Stimulated activated CD4-positive, alpha-beta T cell treated with anti-CD3 and anti-CD28 coated beads, Interleukin-1b, Interleukin-23, amount 100 ng/mL, for 48 hours (primary cell): ENCODE data around the gene PDE7B.

Experiments used
- DNase-seq: peaks from one replicate; pipeline ENCODE4 v3.0.0-alpha.2; 2020

The PDE7B gene

DNA sequence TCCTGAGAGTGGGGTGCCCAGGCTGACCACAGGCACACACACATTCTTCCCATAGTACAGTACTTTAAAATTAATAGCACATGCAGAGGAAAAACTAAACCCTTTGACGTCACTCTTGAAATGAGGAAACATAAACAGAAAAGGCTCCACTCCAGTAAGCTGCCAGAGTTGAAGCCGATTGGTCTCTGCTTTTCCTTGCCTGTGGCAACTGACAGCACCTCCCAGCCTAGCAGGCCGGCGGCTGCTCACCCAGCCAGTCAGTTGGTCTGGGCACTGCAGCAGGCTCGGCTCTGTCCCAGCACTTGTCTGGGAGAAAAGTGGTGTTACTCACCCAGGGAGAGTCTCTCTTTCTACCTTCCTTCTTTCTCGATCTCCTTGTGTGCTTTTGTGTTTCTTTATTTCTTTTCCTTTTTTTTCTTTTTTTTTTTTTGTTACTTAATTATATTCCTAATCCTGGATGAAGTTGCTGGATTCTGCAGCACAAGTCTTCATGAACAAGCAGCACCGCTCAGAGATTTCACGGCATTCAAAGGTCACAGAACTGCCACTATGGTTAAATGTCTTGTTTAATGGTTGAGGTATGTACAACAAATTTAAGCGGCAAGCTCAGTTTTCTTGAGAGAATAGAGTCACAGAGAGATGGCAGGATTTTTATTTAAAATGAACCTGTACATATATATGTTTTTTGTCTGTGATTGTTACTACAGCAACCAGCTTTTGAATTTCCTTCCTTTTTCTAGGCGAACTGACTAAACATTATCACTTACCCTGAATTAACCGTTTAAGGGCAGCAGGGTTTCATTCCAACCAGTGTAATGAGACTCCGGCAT lies at the start of gene PDE7B:
PDE7B (plus strand) TSS at position 260 of the 830 bp plus-strand sequence.
- DNase-seq, result peak; percentile 44

DNA sequence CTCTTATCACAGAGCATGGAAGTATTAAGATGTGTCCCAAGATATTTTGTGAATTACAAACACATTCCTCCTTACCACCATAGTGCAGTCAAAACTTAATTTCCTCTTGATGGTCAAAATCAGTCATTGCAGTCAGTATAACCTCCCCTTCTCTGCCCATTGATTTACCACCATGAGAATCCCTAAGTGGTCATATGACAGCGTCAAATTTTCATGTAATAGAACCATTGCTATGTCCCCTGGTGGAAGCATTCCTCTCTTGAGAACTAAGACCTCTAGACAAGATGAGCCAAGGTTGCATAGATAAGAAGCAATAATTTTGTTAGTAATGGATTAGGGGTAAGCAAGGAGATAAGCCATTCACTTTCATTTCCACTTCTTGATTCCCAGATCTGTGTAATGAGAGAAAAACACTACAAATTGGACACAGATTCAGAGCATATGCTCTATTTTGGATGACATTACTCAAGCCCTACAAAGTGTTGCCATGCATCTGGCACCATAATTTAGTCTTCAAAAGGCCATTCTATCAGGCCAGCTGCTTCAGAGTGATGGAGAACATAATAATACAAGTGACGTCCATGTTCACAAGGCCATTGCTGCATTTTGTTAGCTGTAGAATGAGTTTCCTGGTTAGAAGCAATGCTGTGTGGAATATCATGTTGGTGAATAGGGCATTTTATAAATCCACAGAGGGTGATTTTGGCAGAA lies 49.6 kb upstream of the PDE7B start:
- no peak for DNase-seq

DNA sequence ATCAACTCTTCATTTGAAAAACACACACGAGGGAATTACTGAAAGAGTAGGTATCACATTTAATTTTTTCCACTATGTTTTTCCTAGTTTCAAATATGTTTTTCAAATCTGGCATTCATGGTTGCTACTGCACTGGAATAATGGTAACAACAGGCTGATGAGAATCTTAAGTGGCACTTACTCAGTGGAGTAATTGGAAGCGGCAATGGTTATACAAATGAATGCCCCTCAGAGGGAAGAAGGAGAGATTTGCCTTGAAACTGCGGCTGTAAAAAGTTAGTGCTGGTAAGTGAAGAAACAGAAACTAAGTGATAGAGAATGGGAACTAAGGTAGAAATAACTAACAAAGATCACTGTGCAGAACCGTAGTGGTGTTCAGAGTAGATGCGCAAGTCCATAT lies 41.0 kb upstream of the PDE7B start:
- no peak for DNase-seq

DNA sequence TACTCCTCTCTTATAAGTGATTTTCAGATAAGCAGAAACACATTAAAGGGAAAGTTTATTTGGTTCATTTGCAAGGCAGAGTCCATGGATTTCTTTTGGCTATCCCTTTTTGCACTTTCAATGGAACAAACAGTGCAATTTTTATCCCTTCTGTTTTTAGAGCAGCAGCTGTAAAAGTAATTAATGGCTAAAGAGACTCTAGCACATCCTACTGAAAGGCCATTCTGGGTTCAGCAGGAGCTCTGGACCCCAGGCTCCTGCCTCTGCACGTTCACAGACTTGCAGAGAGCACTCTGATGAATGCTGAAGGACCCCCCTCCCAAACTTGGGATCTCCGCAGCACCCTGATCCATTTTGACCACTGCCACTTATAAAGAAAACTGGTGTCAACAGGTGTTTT lies 40.3 kb upstream of the PDE7B start:
- DNase-seq, result no peak

DNA sequence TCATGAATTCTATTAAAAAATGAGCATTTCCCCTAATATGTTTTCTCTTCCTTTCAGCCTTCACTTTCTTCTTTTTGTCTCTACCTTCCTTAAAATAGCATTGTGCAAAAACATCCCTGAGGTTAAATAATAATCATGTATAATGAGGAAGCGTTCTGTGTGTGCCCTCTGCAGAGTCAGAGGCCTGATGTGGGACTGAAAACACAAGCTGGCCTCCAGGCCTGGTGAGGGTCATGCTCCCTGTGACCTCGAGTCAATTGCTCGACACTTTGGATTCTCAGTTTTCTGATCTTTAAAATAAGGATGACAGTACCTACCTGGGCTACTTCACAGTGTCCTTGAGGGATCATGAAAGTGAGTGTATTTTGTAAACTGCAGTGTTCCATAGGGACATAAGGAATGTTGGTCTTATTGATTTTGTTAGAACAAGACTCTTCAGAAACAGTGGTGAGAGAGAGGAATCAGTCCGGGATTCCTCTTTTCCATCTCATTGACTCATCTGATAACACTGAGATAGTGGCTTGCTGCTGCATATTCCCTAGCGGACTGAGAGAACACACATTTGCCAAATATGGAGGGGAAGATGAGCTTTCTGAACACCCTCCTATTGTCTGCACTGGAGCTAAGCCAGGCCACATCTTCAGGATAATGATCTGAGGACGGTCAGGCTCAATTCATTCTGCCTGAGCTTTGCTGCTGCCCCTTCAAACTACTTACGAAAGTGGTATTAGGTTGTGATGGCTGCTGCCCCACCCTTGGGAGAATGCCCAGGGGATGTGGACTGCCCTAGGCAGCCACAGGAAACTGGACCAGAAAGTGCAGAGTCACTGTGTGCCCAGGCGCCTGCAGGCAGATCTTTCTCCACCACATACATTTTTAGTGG lies 39.6 kb upstream of the PDE7B start:
- DNase-seq, result no peak

DNA sequence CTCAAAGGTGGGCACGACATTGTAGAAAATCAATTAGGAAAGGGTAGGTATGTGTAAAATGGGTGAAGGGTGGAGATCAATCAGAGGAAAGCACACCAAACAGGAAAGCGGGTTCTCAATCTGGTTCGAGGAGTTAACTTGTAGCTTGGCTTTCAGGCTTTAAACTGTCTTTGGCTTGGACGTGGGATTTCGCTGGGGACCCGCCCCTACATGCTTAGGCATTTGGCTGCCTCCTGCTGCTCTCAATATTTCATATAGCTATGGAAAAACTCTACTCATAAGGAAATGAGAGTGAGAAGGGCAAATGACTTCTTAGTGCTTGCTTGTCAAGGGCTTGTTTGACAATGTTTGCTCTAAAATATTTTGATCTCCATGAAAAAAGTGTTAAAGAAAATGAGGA lies 38.1 kb upstream of the PDE7B start:
- DNase-seq, result no peak

DNA sequence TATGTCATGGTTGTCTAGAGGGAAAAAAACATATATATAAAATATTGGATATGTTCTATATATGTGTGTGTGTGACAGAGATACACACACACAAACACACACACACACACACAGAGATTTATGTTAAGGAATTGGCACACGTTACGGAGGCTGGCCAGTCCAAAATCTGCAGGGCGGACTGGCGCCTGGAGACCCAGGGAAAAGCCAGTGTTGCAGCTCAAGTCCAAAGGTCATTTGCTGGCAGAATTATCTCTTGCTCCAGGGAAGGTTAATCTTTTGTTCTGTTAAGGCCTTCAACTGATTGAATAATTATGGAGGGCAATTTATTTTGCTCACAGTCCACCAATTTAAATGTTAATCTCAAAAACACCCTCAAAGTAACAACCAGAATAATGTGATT lies 37.5 kb upstream of the PDE7B start:
- no peak for DNase-seq

DNA sequence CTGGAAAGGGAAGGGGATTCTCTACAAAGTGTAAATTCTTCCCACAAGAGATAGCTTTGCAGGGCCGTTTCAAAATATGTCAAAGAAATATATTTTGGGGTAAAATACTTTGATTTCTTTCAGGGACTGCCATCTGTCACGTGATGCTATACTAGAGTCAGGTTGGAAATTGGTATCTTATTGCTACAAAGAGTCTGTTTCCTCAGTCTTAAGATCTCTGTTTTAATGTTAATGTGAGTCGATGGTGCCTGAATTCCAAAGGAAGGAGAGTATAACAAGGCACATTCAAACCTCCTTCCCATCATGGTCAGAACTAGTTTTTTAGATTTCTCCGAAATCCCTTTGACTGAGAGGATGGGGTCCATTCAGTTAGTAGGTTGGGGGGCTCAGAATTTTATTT lies 36.3 kb upstream of the PDE7B start:
- no peak for DNase-seq

DNA sequence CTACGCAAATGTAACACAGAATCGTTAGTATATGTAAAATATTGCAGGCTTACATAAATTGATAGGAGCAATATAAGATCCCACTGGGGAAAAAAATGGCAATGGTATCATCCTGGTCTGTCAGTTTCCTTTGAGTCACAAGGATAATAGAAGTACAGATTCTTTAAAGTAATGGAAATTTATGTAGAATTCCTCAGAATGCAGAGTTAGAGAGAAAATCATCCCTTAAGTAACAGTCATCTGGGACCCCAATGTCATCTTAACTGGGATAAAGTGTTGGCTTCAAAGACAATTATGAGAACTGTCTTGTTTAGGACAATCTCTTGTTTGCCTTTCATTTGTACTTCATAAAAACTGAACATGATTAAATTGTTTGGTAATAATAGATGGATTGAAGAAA lies 34.5 kb upstream of the PDE7B start:
- no peak for DNase-seq

DNA sequence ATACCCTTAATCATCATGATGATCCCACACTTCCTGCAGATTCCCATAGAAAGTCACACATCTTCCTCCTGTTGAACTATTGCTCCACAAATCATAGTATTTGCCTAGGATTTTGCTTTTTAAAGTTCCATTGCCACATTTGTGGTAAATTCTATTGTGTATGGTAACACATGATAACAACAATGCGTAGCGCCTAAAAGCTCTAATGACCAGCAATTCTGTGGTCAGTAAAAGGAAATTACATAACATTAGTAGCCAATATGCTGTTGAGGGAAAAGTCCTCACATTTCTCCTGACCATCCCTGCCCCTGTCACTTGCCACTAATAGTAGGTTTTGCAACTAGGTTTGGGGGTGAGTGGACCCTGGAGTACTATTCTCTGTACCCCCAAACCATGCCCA lies 31.8 kb upstream of the PDE7B start:
- DNase-seq, result no peak

DNA sequence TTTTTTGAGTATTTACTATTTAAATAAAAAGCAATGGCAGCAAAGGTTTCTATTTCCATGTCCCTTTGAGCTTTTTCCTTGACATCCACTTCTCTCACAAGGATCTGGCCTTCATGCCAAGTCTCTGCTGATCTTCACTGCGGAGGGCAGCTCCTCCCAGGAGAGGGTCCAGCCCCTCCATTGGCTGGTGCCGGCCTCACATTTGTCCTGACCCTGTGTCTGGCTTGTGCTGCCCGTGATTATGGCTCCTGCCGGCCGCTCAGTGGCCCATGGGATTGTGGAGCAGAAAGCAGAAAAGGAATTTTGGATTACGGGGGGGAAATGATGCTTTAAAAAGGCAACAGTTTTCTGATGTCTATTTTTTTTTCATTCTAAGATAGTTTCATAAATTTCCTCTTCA lies 31.2 kb upstream of the PDE7B start:
- DNase-seq, result no peak

DNA sequence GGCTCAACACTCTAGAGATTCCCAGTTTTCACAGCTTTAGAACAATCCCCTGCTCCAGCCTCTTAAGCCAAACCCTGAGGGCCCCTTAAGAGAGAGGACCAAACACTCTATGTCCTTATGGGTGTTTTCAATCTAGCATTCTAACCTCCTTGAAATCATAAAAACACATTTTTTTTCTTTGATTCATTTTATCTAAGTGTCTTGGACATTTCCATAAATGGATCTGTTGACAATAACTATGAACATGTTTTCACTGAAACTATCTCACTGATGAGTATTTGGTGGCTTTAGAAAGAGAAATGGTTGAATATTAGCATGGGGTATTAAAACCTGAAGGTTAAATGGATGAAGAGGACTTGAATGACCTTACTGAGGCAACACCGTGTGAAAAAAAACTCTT lies 27.6 kb upstream of the PDE7B start:
- no peak for DNase-seq

DNA sequence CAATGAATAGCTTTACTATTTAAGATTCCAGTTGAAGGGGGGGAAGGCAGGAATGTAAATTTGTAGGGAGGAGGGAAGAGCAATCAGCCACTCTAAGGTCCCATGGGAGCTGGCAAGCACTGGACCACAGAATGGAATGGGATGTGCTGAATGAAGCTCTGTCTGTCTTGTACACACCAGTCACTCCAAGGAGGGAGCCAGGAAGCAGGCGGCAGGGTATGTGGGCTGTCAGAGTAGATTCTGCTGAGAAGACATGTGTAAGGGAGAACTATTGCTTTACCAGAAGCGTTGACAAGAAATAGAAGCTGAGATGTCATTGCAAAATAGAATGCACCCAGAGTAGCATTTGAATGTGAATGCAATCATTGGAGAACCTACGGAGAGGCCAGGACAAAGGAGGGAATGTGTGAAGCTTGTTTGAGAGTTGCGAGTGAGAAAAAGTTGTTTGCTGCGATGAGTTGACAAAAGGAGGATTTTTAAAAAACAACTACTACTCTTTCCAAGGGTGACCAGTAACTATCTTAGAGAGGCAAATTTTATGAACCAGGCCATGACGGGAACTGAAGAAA lies 25.2 kb upstream of the PDE7B start:
- no peak for DNase-seq

DNA sequence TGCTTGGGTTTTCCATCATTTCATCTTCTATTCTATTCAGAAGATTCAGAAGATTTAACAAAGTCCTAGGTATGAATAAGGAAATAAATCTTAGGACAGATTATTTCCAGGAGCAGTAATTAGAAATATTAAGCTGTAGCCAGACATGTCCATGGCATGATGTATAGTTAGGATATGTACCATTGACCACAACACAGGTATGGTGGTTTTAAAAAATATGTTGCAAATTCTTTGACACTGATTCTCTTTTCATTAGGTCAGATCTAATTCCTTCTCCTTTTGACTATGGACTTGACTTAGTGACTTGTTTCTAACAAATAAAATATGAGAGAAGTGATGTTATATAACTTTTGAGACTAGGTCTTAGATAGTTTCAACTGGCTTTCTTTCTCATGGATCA lies 23.5 kb upstream of the PDE7B start:
- no peak for DNase-seq

DNA sequence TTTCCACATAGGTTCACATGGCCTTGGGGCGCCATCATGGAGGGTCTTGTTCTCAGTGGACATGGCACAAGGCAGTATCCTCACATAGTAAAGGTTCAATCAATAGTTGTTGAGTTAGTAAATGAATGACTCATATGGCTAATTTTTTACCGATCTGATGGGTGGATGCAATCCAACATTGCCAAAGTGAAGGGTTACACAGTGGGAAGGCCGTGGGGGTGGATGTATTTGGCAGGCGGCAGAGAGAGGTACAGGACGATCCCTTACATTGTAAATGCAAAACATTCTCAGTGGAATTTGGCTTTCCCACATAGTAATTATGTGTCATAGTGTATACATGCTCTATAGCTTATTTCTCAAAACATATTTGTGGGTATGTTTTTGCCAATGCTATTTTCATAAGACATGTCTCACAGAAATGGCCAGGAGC lies 21.0 kb upstream of the PDE7B start:
- no peak for DNase-seq

DNA sequence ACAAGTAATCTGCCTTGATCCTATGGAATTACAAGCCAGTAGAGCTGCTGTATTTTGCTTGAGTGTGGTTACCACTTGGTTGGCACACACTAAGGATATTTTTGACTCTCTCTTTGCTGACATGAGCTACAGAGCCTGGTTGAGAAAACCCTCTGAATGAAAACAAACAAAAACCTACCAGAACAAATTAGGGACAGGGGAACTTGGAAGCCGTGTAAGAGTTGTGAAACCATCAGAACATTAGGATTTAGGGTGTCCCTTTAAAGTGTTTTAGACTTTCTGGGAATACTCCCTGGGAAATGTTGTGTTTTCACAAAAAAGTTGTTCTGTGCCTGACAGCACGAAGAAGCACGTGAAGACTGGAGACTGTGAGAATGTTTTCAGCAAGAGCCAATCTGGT lies 20.5 kb upstream of the PDE7B start:
- DNase-seq, result no peak

DNA sequence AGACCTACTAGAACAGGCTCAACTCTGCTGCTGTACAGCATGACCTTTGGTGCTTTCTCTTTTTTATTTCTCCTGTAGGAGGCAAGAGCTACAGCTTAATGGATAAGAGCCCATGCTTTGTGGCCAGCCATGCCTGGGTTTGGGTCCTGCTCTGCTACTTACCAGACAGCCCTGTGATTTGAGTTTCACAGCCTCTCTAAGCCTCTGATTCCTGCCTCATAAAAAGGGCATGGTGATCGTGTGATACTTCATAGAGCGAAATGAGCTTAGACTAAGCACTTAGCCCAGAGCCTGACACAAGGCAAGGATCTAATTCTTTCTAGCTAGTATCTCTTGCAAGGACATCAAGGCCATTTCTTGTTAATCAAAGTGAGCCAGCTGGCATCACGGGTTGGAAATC lies 19.3 kb upstream of the PDE7B start:
- DNase-seq, result no peak

DNA sequence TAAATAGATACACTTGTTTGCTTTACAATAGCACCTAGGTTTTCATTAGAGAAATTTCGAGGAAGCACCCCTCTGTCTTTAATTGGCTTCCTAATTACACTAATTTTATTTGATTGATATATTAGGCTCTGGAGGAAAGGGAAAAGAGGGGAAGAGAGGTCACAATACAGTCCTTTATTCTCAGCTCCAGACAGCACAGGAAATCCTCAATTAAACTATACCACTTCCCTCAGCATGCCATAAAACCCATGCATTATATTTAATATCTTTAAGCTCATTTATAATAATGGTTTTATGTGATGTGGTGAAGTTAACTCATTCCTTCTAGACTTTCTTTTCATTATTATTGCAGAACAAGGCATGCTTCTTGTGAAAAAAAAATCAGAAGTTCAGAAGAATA lies 17.7 kb upstream of the PDE7B start:
- DNase-seq, result no peak

DNA sequence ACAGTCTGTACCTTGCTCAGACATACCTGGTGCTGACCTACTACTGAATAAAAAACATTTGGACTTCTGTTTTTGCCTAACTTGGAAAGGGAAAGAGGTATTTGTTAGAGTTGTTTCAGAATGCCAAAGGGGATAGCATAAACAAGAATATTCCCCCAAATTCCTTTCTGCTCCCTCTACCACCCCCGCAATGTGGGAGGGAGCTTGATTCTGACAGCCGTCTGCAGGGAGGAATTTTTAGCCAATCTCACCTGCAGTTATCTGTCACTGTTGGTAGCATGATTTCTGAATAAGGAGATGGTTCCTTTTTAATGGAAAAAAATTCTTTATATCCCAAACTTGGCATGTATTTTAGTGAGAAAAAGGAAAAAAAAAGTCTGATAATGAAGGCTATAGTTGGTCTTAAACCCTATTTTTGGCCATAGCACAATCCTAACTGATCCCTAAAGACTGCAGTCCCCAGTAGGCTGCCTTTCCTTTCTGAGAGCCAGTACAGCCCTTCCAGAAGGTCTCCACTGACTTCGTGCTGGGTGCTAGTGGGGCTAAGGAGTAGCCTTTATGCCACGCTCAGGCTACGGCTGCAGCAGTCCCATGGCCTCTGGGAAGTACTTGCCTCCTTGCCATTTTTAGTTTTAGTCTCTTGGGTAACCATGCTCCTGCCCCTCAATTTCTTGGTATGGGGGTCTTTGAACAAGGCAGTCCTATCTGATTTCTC lies 13.6 kb upstream of the PDE7B start:
- DNase-seq, result no peak

DNA sequence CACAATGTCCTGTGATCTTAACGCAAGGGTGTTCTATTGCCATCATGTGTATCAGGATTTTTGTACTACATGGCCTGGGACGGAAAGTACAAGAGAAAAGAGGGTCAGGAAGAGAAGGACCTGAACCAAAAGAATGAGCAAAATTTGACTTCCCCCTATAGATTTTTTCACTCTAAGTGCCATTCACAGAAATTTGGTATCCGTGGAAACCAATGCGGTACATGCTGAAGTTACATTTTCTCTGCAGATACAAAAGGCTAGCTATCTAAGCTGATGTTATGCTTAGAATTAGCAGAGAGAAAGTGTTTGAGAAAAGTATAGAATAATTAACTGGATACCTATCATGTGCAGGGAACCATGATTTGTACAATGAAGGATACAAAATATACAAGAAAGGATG lies 12.4 kb upstream of the PDE7B start:
- DNase-seq, result no peak

DNA sequence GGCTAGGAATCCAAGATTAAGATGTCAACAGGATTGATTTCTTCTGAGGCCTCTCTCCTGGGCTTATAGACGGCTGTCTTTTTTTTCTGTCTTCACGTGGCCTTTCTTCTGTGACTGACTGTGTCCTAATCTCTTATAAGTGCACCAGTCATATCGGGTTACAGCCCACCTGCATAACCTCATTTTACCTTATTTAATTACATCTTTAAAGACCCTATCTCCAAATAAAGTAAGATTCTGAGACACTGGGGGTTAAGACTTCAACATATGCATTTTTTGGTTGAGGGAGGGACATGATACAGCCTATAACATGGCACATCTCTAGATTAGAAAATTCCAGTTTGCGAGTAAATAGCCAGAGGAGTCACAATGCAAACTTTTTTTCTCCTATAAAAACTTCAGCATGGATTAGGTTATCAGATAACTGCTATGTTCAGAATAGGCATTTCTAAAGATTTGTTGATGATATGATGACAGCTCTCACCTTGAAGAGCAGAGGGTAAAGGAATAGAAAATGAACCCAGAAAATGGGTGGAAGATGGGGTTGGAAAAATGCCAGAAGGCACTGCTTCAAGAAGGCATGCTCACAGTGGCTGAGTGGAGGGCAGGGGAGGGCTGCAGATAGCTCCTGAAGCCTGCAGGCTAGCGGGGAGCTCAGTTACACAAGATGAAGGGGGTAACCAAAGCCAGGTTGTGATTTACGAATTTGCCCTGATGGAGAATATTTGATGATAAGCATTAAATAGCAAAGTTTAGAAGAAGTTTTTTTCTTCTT lies 8.7 kb upstream of the PDE7B start:
- DNase-seq, result no peak

DNA sequence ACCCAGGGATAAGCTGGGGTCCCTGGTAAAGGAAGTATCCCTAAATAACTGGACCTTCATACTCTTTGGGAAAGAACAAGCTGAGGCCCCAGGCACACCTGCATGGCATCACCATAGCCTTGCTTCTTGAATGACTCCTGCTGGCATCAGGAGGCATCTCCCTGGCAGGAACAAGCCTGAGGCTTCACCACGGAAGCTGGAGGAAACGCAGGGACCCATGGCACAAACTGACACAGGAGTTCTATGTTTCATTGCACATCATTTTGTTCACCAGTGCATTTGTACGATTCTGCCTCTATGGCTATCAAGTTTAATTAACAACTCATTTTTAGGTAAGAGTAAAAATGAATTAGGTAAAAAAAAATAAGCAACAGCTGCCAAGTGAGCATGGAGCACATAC lies 619 bp upstream of the PDE7B start:
- no peak for DNase-seq
